Measurements from ENCODE around the gene IGFBPL1. TPM values are rescaled to one million over a fixed set of nuclear protein-coding genes. Genes with fewer than 3 reads are reported as not detected.

IGFBPL1 gene
- total RNA-seq, 1 experiment from 2014 or later, result 37.9 TPM

DNA sequence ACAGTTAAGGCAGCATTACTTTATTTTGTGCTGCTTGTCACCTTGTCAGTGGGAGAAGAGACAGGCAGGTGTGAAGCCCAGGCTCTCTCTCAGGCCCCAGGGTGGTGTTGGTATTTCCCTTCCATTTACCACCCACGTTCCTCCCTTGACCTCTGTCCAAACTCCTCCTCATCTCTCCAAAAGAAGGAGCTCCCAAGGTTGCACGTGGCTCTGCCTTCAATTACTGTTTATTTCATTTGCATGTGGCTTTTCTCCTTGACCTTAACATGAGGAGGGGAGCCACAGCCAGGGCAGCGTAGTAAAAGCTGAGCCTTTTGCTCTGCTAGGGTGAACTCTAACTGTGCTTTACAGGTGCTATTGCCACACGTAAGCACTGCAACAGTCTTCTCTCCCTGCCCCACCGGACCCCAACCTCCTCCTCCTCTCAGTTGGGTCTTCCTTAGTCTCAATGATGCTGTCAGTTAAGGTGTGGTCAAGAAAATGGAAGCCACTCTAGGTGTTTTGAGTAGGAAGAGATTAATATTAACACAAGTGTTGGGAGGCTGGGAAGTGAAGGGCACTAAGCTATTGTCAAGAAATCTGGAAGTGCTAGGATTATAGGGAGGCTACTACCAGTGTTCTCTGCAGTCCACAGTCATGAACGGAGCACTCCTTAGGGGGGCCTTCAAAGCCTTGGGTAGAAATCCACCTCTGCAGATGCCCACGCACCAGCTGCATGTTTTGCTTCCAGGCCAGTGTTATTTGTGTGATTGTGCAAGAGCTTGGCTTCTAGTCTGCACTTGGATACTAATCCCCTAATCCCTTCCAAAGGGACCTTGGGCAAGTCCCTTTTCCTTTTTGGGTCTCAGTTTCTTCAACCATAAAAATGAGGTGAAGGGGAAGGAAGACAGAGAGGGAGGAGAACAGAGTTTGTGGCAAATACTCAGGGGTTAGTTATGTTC is 35.7 kb downstream of the IGFBPL1 start:
- Histone ChIP-seq H2BK5ac (ENCODE audit: insufficient read length, low read length) (no peak overlapping the region), H3K27me3 (ENCODE audit: insufficient read depth, low read length) (peaks cover 2% of the 10 kb centered on the region; the same call in 1 of the 2 replicates), H3K23ac (ENCODE audit: insufficient read length, low read depth, low read length) (no peak overlapping the region), H2BK12ac (ENCODE audit: insufficient read length, low read depth, low read length) (no peak overlapping the region), H2AK5ac (ENCODE audit: insufficient read length, low read length) (no peak overlapping the region), H3K9ac (ENCODE audit: extremely low read depth, insufficient read length, low read length) (no peak overlapping the region), H2AFZ (ENCODE audit: low read length) (no peak overlapping the region), H3K23me2 (ENCODE audit: insufficient read length, low read depth, low read length, poor library complexity, severe bottlenecking) (peaks cover 10% of the 10 kb centered on the region), H3K4me2 (ENCODE audit: insufficient read depth, insufficient read length, low read length) (no peak overlapping the region), H3K79me2 (ENCODE audit: insufficient read depth, low read length) (peaks cover 8% of the 10 kb centered on the region; the same call in 1 of the 2 replicates), H2BK15ac (ENCODE audit: low read depth, low read length) (no peak overlapping the region), H2BK120ac (ENCODE audit: low read depth, low read length, poor library complexity, severe bottlenecking) (no peak overlapping the region), H4K20me1 (ENCODE audit: control insufficient read depth, insufficient read depth, insufficient read length) (no peaks in the 10 kb centered on the region), H4K91ac (ENCODE audit: insufficient read length, low read depth, low read length) (no peak overlapping the region), H4K5ac (ENCODE audit: insufficient read length, low read depth, low read length) (no peak overlapping the region), H3K4ac (ENCODE audit: low read depth, low read length) (no peak overlapping the region), H4K8ac (replicated peaks; ENCODE audit: insufficient read length, low read depth, low read length) (no peak overlapping the region), H3K56ac (ENCODE audit: insufficient read length, low read depth, low read length) (no peak overlapping the region), H3K79me1 (ENCODE audit: insufficient read depth, low read depth, low read length, poor library complexity, severe bottlenecking) (no peaks in the 10 kb centered on the region), H3K27ac (ENCODE audit: insufficient read length, low read depth, low read length) (no peak overlapping the region), H3K4me1 (ENCODE audit: insufficient read depth, low read length) (peaks cover 3% of the 10 kb centered on the region; the same call in 1 of the 2 replicates), H3T11ph (ENCODE audit: low read length) (no peak overlapping the region), H3K14ac (ENCODE audit: insufficient read depth, low read length) (no peak overlapping the region), H3K9me3 (ENCODE audit: control insufficient read depth, low read depth, low read length) (no peaks in the 10 kb centered on the region), H2BK20ac (ENCODE audit: low read depth, low read length, poor library complexity, severe bottlenecking) (no peak overlapping the region), H3K18ac (ENCODE audit: insufficient read length, low read depth, low read length) (no peak overlapping the region)
- TF ChIP-seq, protein P1, sequence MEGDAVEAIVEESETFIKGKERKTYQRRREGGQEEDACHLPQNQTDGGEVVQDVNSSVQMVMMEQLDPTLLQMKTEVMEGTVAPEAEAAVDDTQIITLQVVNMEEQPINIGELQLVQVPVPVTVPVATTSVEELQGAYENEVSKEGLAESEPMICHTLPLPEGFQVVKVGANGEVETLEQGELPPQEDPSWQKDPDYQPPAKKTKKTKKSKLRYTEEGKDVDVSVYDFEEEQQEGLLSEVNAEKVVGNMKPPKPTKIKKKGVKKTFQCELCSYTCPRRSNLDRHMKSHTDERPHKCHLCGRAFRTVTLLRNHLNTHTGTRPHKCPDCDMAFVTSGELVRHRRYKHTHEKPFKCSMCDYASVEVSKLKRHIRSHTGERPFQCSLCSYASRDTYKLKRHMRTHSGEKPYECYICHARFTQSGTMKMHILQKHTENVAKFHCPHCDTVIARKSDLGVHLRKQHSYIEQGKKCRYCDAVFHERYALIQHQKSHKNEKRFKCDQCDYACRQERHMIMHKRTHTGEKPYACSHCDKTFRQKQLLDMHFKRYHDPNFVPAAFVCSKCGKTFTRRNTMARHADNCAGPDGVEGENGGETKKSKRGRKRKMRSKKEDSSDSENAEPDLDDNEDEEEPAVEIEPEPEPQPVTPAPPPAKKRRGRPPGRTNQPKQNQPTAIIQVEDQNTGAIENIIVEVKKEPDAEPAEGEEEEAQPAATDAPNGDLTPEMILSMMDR (conservative IDR thresholded peaks at IDR 0.05), result no peak
- no CpG with 5 or more reads among the region's 7 CpGs for WGBS (ENCODE audit: extremely low coverage, insufficient read length, low lambda C conversion rate)
- Mint-ChIP-seq H3K4me1 (peaks cover 17 to 19% of the 10 kb centered on the region in 2 experiments), H3K36me3 (ENCODE audit: insufficient read depth in 1 of 3, low read depth in 3 of 3) (peaks cover 5 to 13% (median 11%) of the 10 kb centered on the region in 3 experiments; a peak in 6 of 7 replicates), H3K27me3 (ENCODE audit: low read depth) (peaks cover 63% of the 10 kb centered on the region), H3K4me3 (no peak overlapping the region), H3K9me3 (peaks cover 17 to 19% of the 10 kb centered on the region in 2 experiments), H3K27ac (no peak overlapping the region)
- DNase-seq, result no peak
